Activated naive CD8-positive, alpha-beta T cell (primary cell): ENCODE data around the gene KLHL14.

ENCODE experiments used
- H3K27ac Mint-ChIP-seq: one replicate; pipeline ENCODE4 v1.8.0; 2021; ENCODE audit warnings: mixed read lengths
- H3K27me3 Mint-ChIP-seq: one replicate; pipeline ENCODE4 v1.8.0; 2021; ENCODE audit warnings: mixed read lengths
- H3K36me3 Mint-ChIP-seq: one replicate; pipeline ENCODE4 v1.8.0; 2021; ENCODE audit warnings: mixed read lengths
- H3K4me1 Mint-ChIP-seq: one replicate; pipeline ENCODE4 v1.8.0; 2021; ENCODE audit warnings: low read depth, mixed read lengths
- H3K4me3 Mint-ChIP-seq: one replicate; pipeline ENCODE4 v1.8.0; 2021; ENCODE audit warnings: mild to moderate bottlenecking, mixed read lengths
- H3K9me3 Mint-ChIP-seq: one replicate; pipeline ENCODE4 v1.8.0; 2021; ENCODE audit warnings: low read depth, mixed read lengths

KLHL14 gene

GRCh38 chr18:32712860-32713259, 60.0 kb downstream of the KLHL14 start:
- Mint-ChIP-seq H3K4me1 (peaks cover 2% of the 10 kb centered on the region), H3K4me3 (no peak overlapping the region), H3K27ac (no peak overlapping the region), H3K9me3 (no peaks in the 10 kb centered on the region), H3K36me3 (no peaks in the 10 kb centered on the region), H3K27me3 (no peaks in the 10 kb centered on the region)

- H3K9me3 Mint-ChIP-seq: no peaks in the 10 kb centered on the region
- peaks cover 2% of the 10 kb centered on the region for H3K4me1 Mint-ChIP-seq
- no peaks in the 10 kb centered on the region for H3K36me3 Mint-ChIP-seq
- H3K27me3 Mint-ChIP-seq: no peaks in the 10 kb centered on the region
- H3K27ac Mint-ChIP-seq: no peak overlapping the region
- no peak overlapping the region for H3K4me3 Mint-ChIP-seq
Observed at GRCh38 chr18:32711862-32712261, 61.0 kb downstream of the KLHL14 start.

- no peak overlapping the region for H3K4me3 Mint-ChIP-seq
- no peaks in the 10 kb centered on the region for H3K27me3 Mint-ChIP-seq
- H3K27ac Mint-ChIP-seq: no peak overlapping the region
- H3K36me3 Mint-ChIP-seq: no peaks in the 10 kb centered on the region
- no peaks in the 10 kb centered on the region for H3K4me1 Mint-ChIP-seq
- H3K9me3 Mint-ChIP-seq: no peaks in the 10 kb centered on the region
Observed at GRCh38 chr18:32707586-32707985, 65.2 kb downstream of the KLHL14 start.

- no peaks in the 10 kb centered on the region for H3K4me1 Mint-ChIP-seq
- no peaks in the 10 kb centered on the region for H3K36me3 Mint-ChIP-seq
- H3K27me3 Mint-ChIP-seq: no peaks in the 10 kb centered on the region
- no peak overlapping the region for H3K27ac Mint-ChIP-seq
- H3K4me3 Mint-ChIP-seq: no peak overlapping the region
- H3K9me3 Mint-ChIP-seq: no peaks in the 10 kb centered on the region
Observed at GRCh38 chr18:32707147-32707546, 65.7 kb downstream of the KLHL14 start.

GRCh38 chr18:32701313-32701712, 71.5 kb downstream of the KLHL14 start:
- Mint-ChIP-seq H3K4me3 (no peak overlapping the region), H3K4me1 (no peaks in the 10 kb centered on the region), H3K27me3 (no peaks in the 10 kb centered on the region), H3K9me3 (no peaks in the 10 kb centered on the region), H3K27ac (no peak overlapping the region), H3K36me3 (no peaks in the 10 kb centered on the region)

- H3K4me1 Mint-ChIP-seq: no peaks in the 10 kb centered on the region
- H3K36me3 Mint-ChIP-seq: no peaks in the 10 kb centered on the region
- H3K27ac Mint-ChIP-seq: no peak overlapping the region
- H3K27me3 Mint-ChIP-seq: no peaks in the 10 kb centered on the region
- H3K9me3 Mint-ChIP-seq: no peaks in the 10 kb centered on the region
- no peak overlapping the region for H3K4me3 Mint-ChIP-seq
Observed at GRCh38 chr18:32698153-32698552, 74.7 kb downstream of the KLHL14 start.

GRCh38 chr18:32696376-32696775, 76.4 kb downstream of the KLHL14 start:
- Mint-ChIP-seq H3K4me1 (no peaks in the 10 kb centered on the region), H3K27ac (no peak overlapping the region), H3K9me3 (no peaks in the 10 kb centered on the region), H3K4me3 (no peak overlapping the region), H3K27me3 (no peaks in the 10 kb centered on the region), H3K36me3 (no peaks in the 10 kb centered on the region)

GRCh38 chr18:32695534-32695933, 77.3 kb downstream of the KLHL14 start:
- Mint-ChIP-seq H3K4me1 (no peaks in the 10 kb centered on the region), H3K9me3 (no peaks in the 10 kb centered on the region), H3K27me3 (no peaks in the 10 kb centered on the region), H3K4me3 (no peak overlapping the region), H3K27ac (no peak overlapping the region), H3K36me3 (no peaks in the 10 kb centered on the region)

GRCh38 chr18:32688821-32689220, 84.0 kb downstream of the KLHL14 start:
- H3K4me1 Mint-ChIP-seq: no peaks in the 10 kb centered on the region
- no peaks in the 10 kb centered on the region for H3K9me3 Mint-ChIP-seq
- H3K36me3 Mint-ChIP-seq: no peaks in the 10 kb centered on the region
- no peak overlapping the region for H3K27ac Mint-ChIP-seq
- H3K4me3 Mint-ChIP-seq: no peak overlapping the region
- peaks cover 3% of the 10 kb centered on the region for H3K27me3 Mint-ChIP-seq

- H3K9me3 Mint-ChIP-seq: no peaks in the 10 kb centered on the region
- H3K4me1 Mint-ChIP-seq: no peaks in the 10 kb centered on the region
- H3K27ac Mint-ChIP-seq: no peak overlapping the region
- H3K36me3 Mint-ChIP-seq: no peaks in the 10 kb centered on the region
- H3K27me3 Mint-ChIP-seq: peaks cover 3% of the 10 kb centered on the region
- no peak overlapping the region for H3K4me3 Mint-ChIP-seq
Observed at GRCh38 chr18:32684940-32685339, 87.9 kb downstream of the KLHL14 start.

- Mint-ChIP-seq H3K27me3 (peaks cover 3% of the 10 kb centered on the region), H3K4me3 (no peak overlapping the region), H3K36me3 (no peaks in the 10 kb centered on the region), H3K27ac (no peak overlapping the region), H3K4me1 (no peaks in the 10 kb centered on the region), H3K9me3 (no peaks in the 10 kb centered on the region)
Observed at GRCh38 chr18:32684096-32684495, 88.7 kb downstream of the KLHL14 start.

- Mint-ChIP-seq H3K4me1 (no peaks in the 10 kb centered on the region), H3K27me3 (peaks cover 3% of the 10 kb centered on the region), H3K27ac (no peak overlapping the region), H3K36me3 (no peaks in the 10 kb centered on the region), H3K4me3 (no peak overlapping the region), H3K9me3 (no peaks in the 10 kb centered on the region)
Observed at GRCh38 chr18:32683044-32683443, 89.8 kb downstream of the KLHL14 start.

- H3K4me1 Mint-ChIP-seq: no peaks in the 10 kb centered on the region
- no peaks in the 10 kb centered on the region for H3K36me3 Mint-ChIP-seq
- no peaks in the 10 kb centered on the region for H3K27me3 Mint-ChIP-seq
- no peak overlapping the region for H3K27ac Mint-ChIP-seq
- no peaks in the 10 kb centered on the region for H3K9me3 Mint-ChIP-seq
- no peak overlapping the region for H3K4me3 Mint-ChIP-seq
Observed at GRCh38 chr18:32677578-32677977, 95.2 kb downstream of the KLHL14 start.

- Mint-ChIP-seq H3K36me3 (no peaks in the 10 kb centered on the region), H3K9me3 (no peaks in the 10 kb centered on the region), H3K4me1 (no peaks in the 10 kb centered on the region), H3K4me3 (no peak overlapping the region), H3K27ac (no peak overlapping the region), H3K27me3 (no peaks in the 10 kb centered on the region)
Observed at GRCh38 chr18:32674491-32674890, 98.3 kb downstream of the KLHL14 start.

- Mint-ChIP-seq H3K36me3 (no peaks in the 10 kb centered on the region), H3K27ac (no peak overlapping the region), H3K4me3 (no peak overlapping the region), H3K4me1 (no peaks in the 10 kb centered on the region), H3K9me3 (no peaks in the 10 kb centered on the region), H3K27me3 (no peaks in the 10 kb centered on the region)
Observed at GRCh38 chr18:32672398-32672797, 100.4 kb downstream of the KLHL14 start.

- no peaks in the 10 kb centered on the region for H3K36me3 Mint-ChIP-seq
- H3K9me3 Mint-ChIP-seq: no peaks in the 10 kb centered on the region
- H3K27ac Mint-ChIP-seq: no peak overlapping the region
- H3K4me1 Mint-ChIP-seq: no peaks in the 10 kb centered on the region
- no peaks in the 10 kb centered on the region for H3K27me3 Mint-ChIP-seq
- no peak overlapping the region for H3K4me3 Mint-ChIP-seq
Observed at GRCh38 chr18:32670727-32671126, 102.1 kb downstream of the KLHL14 start.
